Kidney (tissue), 14 donors: ENCODE measurements around the gene PANK4. TPM values are rescaled to one million over a fixed set of nuclear protein-coding genes. Genes with fewer than 3 reads are reported as not detected.

ENCODE experiments used
- DNase-seq, 5 donors: peaks; one replicate each; pipeline ENCODE4 v3.0.0-alpha.2; 2013 to 2020
- FAIRE-seq: peaks from 2 replicates; lab custom pipeline; 2012; peaks lifted over from hg19 to GRCh38; lab: Jason Lieb, UNC
- H3K27ac ChIP-seq, 2 donors: one replicate each; pipeline ENCODE4 v1.7.0; 2013; ENCODE audit warnings: low read depth in 2 of 2, low read length in 2 of 2, inconsistent platforms in 1 of 2
- H3K27me3 ChIP-seq: one replicate; pipeline ENCODE4 v1.7.1; 2013; ENCODE audit warnings: low read length, inconsistent platforms; ENCODE audit not compliant: control insufficient read depth, insufficient read depth
- H3K36me3 ChIP-seq, 3 donors: one replicate each; pipeline versions ENCODE4 v1.7.0 to v1.7.1; 2013; ENCODE audit warnings: low read length in 3 of 3, control low read depth in 1 of 3, inconsistent platforms in 1 of 3; ENCODE audit not compliant: insufficient read depth in 3 of 3, control insufficient read depth in 2 of 3
- H3K4me1 ChIP-seq, 3 donors: one replicate each; pipeline versions ENCODE4 v1.7.0 to v1.7.1; 2013; ENCODE audit warnings: low read length in 3 of 3, inconsistent platforms in 1 of 3, low read depth in 1 of 3; ENCODE audit not compliant: control insufficient read depth in 2 of 3, insufficient read depth in 2 of 3
- H3K4me3 ChIP-seq, 3 donors: one replicate each; pipeline versions ENCODE4 v1.7.0 to v1.8.1; 2013; ENCODE audit warnings: low read length in 3 of 3, control low read depth in 1 of 3, inconsistent platforms in 1 of 3
- H3K9ac ChIP-seq, 3 donors: one replicate each; pipeline versions ENCODE4 v1.7.0 to v1.7.1; 2013; ENCODE audit warnings: low read length in 3 of 3, control low read depth in 1 of 3, inconsistent platforms in 1 of 3
- H3K9me3 ChIP-seq, 3 donors: one replicate each; pipeline versions ENCODE4 v1.7.0 to v1.7.1; 2013; ENCODE audit warnings: low read length in 3 of 3, control low read depth in 1 of 3, inconsistent platforms in 1 of 3; ENCODE audit not compliant: control insufficient read depth in 2 of 3, insufficient read depth in 1 of 3
- intact Hi-C: fragments of 100-400 bp; cut with DNase I; formaldehyde crosslinking; loops from one replicate; pipeline ENCODE4 v1.11.1; 2022
- polyA plus RNA-seq: library from polyadenylated mRNA; stranded (reverse); fragments of 350-450 nt; fragmentation: Illumina TruSeq; extraction: RNeasy Lipid Tissue Mini Kit (QIAGEN cat#74804); gene quantifications from one replicate; pipeline ENCODE4 v1.2.3, GENCODE V29; 2014; ENCODE audit warnings: low read depth, low replicate concordance; ENCODE audit not compliant: insufficient read depth
- total RNA-seq: library from RNA; stranded (reverse); fragmentation: NEBNext Ultra II Directional; extraction: Animal tissue kit (Norgen Biotek cat#: 25700); gene quantifications from one replicate; pipeline ENCODE4 v1.2.1, GENCODE V29; 2021
- TF ChIP-seq, protein P1 (sequence below): IDR thresholded peaks from 3 replicates; pipeline ENCODE4 v1.5.1; 2012; ENCODE audit warnings: mild to moderate bottlenecking, moderate library complexity, borderline replicate concordance; ENCODE audit not compliant: insufficient read depth; ENCODE audit errors: extremely low read depth
- donor health status: control.
- donor health status: control.
- donor health status: control.
- donor health status: control.
- donor health status: control.
- donor health status: DM: yes; HTN: yes; CAD: no.
- donor health status: Normal renal cell carcinoma (clear cell type).

PANK4 gene
- total and polyA plus RNA-seq, 2 donors from 2014 or later = 13.3 to 33.7 TPM

DNA sequence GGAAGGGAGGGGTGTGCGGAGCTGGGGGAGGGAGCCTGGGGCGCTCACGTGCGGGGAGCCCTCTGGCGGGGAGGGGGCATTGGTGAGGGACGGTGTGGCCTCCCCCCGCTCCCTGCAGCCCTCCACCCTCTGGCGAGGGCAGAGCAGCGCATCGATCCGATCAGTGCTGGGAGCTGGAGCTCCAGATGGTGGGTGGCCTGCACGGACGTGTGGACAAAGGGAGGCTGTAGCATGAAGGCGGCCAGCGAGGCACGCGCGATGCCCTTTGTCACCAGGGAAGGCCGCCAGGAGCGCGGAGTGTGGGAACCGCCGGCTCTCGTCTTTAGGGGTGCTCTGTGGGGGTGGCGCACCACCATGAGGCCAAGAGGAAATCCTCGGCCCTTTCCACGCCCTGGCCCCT is 9.1 kb upstream of the PANK4 start:
- no peak overlapping the region for H3K9ac ChIP-seq
- H3K4me3 ChIP-seq = no peak overlapping the region
- H3K4me1 ChIP-seq = peaks cover 0 to 4% (median 3%) of the 10 kb centered on the region in 3 donors
- H3K27me3 ChIP-seq = peaks cover 10% of the 10 kb centered on the region
- DNase-seq = no peak
- intact Hi-C loops = no loop called here
- H3K27ac ChIP-seq = no peak overlapping the region
- H3K9me3 ChIP-seq = no peaks in the 10 kb centered on the region
- TF ChIP-seq, protein P1, sequence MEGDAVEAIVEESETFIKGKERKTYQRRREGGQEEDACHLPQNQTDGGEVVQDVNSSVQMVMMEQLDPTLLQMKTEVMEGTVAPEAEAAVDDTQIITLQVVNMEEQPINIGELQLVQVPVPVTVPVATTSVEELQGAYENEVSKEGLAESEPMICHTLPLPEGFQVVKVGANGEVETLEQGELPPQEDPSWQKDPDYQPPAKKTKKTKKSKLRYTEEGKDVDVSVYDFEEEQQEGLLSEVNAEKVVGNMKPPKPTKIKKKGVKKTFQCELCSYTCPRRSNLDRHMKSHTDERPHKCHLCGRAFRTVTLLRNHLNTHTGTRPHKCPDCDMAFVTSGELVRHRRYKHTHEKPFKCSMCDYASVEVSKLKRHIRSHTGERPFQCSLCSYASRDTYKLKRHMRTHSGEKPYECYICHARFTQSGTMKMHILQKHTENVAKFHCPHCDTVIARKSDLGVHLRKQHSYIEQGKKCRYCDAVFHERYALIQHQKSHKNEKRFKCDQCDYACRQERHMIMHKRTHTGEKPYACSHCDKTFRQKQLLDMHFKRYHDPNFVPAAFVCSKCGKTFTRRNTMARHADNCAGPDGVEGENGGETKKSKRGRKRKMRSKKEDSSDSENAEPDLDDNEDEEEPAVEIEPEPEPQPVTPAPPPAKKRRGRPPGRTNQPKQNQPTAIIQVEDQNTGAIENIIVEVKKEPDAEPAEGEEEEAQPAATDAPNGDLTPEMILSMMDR = no peak
- no peak for FAIRE-seq
- H3K36me3 ChIP-seq = no peaks in the 10 kb centered on the region

DNA sequence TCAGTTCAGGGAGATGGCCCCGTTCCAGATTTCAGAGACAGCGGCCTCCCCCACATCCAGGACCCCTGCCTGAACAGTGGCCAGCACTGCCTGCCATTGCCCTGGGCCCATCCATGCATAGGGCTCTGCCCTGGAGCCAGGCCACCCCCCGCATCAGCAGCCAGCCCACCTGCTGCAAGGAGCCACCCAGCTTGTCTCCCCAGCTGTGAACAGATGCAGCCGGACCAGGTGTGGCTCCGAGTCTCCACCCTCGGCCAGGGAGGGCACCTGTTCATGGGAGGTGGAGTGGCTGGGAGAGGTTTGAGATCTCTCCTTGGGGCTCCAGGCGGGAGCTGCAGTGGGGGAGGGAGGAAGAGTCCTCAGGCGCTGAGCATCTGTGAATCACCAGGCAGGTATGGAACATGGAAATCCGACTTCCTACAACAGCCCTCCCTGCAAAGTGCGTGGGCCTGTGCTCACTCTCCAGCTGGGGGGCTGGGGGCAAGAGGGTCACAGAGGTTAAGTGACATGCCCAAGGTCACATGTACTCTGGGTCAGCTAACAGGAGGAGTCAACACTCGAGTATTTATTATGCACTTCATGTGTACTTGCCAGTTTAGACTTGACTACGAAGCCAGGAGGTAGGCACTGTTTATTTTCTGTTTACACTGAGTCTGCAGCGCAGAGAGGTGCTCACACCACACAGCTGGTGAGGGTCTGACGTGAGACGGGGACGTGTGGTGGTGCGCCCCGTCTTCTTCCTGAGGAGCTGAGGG is 8.5 kb upstream of the PANK4 start:
- no peak for FAIRE-seq
- no peaks in the 10 kb centered on the region for H3K36me3 ChIP-seq
- H3K27ac ChIP-seq = no peak overlapping the region
- no peaks in the 10 kb centered on the region for H3K9me3 ChIP-seq
- intact Hi-C loops = no loop called here
- peak in 4 of 5 donors; percentile 63 to 83 (median 72) for DNase-seq
- no peak overlapping the region for H3K4me3 ChIP-seq
- peaks cover 10% of the 10 kb centered on the region for H3K27me3 ChIP-seq
- H3K4me1 ChIP-seq = peaks cover 0 to 4% (median 3%) of the 10 kb centered on the region in 3 donors
- no peak overlapping the region for H3K9ac ChIP-seq
- TF ChIP-seq, protein P1 = no peak

DNA sequence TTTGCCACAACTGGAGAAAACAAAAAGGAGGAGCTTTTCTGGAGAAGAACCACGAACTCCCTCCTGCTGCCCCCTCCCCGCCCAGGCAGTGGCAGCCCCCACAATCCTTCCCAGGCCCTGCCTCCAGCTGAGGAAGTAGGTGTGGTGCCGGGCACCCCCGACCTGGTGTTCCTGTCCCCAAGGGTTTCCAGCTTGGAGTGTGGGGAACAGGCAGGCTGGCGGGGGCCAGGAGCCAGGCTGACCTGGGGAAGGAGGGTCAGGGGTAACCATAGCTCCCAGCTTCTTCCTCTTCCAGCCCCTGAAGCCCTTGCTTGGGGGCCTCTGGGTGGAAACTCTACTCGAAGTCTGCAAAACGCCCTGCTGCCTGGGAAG is 7.9 kb upstream of the PANK4 start:
- Histone ChIP-seq H3K36me3 (no peaks in the 10 kb centered on the region), H3K27me3 (peaks cover 10% of the 10 kb centered on the region), H3K9ac (no peak overlapping the region), H3K9me3 (no peaks in the 10 kb centered on the region), H3K4me1 (peaks cover 0 to 4% (median 3%) of the 10 kb centered on the region in 3 donors), H3K27ac (no peak overlapping the region), H3K4me3 (no peak overlapping the region)
- intact Hi-C loops = no loop called here
- TF ChIP-seq, protein P1 = no peak
- FAIRE-seq (no peak), DNase-seq (no peak)
